ENCODE data around the gene GNAQ.

DNA sequence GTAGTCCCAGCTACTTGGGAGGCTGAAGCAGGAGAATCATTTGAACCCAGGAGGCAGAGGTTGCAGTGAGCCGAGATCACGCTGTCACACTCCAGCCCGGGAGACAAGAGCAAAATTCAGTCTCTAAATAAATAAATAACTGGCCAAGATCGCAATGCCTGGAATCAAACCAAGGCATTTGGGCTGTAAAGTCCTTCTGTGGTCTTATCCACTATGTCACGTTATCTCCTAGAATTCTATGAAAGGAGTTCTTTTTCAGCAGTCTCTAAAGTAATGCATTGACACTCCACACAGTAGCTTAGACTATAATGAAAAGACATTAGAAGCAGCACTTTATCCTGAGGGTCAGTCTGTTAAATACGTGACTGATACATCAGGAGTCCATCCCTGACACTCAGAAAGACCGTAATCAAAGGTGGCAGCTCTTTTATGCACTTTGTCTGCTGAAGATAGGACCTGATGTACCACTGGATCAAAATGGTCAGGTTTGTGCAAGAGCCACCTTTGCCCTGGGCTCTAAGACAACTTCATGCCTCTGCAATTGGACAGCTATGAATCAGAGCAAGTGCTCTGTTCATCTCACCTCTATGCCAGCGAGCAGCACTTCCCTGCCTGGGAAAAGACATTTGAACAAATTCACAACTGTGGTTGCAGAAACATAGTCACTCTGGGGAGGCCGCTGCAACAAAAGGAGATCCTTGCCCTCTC lies 351.8 kb downstream of the GNAQ start:
- TF ChIP-seq USF1 (CRISPR knock-in tag; IDR thresholded peaks at IDR 0.05) (no peak), MLX (CRISPR knock-in tag; IDR thresholded peaks at IDR 0.05) (no peak), ZBTB21 (CRISPR knock-in tag; IDR thresholded peaks at IDR 0.05; ENCODE audit: borderline replicate concordance) (no peak), ETV6 (CRISPR knock-in tag; IDR thresholded peaks at IDR 0.05) (no peak)
- TF ChIP-seq, protein P1, sequence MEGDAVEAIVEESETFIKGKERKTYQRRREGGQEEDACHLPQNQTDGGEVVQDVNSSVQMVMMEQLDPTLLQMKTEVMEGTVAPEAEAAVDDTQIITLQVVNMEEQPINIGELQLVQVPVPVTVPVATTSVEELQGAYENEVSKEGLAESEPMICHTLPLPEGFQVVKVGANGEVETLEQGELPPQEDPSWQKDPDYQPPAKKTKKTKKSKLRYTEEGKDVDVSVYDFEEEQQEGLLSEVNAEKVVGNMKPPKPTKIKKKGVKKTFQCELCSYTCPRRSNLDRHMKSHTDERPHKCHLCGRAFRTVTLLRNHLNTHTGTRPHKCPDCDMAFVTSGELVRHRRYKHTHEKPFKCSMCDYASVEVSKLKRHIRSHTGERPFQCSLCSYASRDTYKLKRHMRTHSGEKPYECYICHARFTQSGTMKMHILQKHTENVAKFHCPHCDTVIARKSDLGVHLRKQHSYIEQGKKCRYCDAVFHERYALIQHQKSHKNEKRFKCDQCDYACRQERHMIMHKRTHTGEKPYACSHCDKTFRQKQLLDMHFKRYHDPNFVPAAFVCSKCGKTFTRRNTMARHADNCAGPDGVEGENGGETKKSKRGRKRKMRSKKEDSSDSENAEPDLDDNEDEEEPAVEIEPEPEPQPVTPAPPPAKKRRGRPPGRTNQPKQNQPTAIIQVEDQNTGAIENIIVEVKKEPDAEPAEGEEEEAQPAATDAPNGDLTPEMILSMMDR (IDR thresholded peaks at IDR 0.05), result no peak

All from WTC11 (cell line).